Osteocyte (in vitro differentiated cells): Measurements from ENCODE around the gene PCDHGA7. TPM values are rescaled to one million over a fixed set of nuclear protein-coding genes. Genes with fewer than 3 reads are reported as not detected.
"Not testable (repeated sequence)": the region's sequence is repeated elsewhere in the genome, so short reads cannot be mapped to it uniquely, and the experiment has no call there.

Source experiments
- DNase-seq: peaks from one replicate; pipeline ENCODE4 v3.0.0; 2021; ENCODE audit warnings: mixed read lengths; ENCODE audit not compliant: unreplicated experiment; ENCODE audit errors: extremely low spot score
- H3K27ac Mint-ChIP-seq: one replicate; pipeline ENCODE4 v1.8.0; 2021; ENCODE audit warnings: mild to moderate bottlenecking, mixed read lengths; ENCODE audit not compliant: unreplicated experiment
- H3K27me3 Mint-ChIP-seq: one replicate; pipeline ENCODE4 v1.8.0; 2021; ENCODE audit warnings: mixed read lengths; ENCODE audit not compliant: unreplicated experiment
- H3K36me3 Mint-ChIP-seq: one replicate; pipeline ENCODE4 v1.8.0; 2021; ENCODE audit warnings: mixed read lengths; ENCODE audit not compliant: unreplicated experiment
- H3K4me1 Mint-ChIP-seq: one replicate; pipeline ENCODE4 v1.8.0; 2021; ENCODE audit warnings: mixed read lengths; ENCODE audit not compliant: unreplicated experiment
- H3K4me3 Mint-ChIP-seq: one replicate; pipeline ENCODE4 v1.8.0; 2021; ENCODE audit warnings: mild to moderate bottlenecking, moderate library complexity, mixed read lengths; ENCODE audit not compliant: unreplicated experiment
- H3K9me3 Mint-ChIP-seq: one replicate; pipeline ENCODE4 v1.8.0; 2021; ENCODE audit warnings: mixed read lengths; ENCODE audit not compliant: unreplicated experiment
- total RNA-seq: library from RNA; stranded (reverse); gene quantifications from 2 replicates; pipeline ENCODE4 v1.2.1, GENCODE V29; 2021
- TF ChIP-seq, protein P1 (sequence below): fragments of 200-600 bp; sonication (generic); IDR thresholded peaks from 2 replicates; pipeline ENCODE4 v1.5.0; 2021; ENCODE audit warnings: antibody characterized with exemption, mild to moderate bottlenecking, moderate library complexity

PCDHGA7 gene
- total RNA-seq, 1 donor from 2014 or later: 0.11 TPM

DNA sequence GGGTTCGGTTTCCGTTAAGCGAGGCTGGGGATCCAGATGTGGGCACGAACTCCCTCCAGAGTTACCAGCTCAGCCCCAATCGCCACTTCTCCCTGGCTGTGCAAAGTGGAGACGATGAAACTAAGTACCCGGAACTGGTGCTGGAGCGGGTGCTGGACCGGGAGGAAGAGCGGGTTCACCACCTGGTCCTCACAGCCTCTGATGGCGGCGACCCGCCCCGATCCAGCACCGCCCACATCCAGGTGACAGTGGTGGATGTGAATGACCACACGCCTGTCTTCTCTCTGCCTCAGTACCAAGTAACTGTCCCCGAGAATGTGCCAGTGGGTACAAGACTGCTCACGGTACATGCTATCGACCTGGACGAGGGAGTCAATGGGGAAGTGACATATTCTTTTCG, 803 bp downstream of the PCDHGA7 start:
- TF ChIP-seq, protein P1, sequence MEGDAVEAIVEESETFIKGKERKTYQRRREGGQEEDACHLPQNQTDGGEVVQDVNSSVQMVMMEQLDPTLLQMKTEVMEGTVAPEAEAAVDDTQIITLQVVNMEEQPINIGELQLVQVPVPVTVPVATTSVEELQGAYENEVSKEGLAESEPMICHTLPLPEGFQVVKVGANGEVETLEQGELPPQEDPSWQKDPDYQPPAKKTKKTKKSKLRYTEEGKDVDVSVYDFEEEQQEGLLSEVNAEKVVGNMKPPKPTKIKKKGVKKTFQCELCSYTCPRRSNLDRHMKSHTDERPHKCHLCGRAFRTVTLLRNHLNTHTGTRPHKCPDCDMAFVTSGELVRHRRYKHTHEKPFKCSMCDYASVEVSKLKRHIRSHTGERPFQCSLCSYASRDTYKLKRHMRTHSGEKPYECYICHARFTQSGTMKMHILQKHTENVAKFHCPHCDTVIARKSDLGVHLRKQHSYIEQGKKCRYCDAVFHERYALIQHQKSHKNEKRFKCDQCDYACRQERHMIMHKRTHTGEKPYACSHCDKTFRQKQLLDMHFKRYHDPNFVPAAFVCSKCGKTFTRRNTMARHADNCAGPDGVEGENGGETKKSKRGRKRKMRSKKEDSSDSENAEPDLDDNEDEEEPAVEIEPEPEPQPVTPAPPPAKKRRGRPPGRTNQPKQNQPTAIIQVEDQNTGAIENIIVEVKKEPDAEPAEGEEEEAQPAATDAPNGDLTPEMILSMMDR: no peak

DNA sequence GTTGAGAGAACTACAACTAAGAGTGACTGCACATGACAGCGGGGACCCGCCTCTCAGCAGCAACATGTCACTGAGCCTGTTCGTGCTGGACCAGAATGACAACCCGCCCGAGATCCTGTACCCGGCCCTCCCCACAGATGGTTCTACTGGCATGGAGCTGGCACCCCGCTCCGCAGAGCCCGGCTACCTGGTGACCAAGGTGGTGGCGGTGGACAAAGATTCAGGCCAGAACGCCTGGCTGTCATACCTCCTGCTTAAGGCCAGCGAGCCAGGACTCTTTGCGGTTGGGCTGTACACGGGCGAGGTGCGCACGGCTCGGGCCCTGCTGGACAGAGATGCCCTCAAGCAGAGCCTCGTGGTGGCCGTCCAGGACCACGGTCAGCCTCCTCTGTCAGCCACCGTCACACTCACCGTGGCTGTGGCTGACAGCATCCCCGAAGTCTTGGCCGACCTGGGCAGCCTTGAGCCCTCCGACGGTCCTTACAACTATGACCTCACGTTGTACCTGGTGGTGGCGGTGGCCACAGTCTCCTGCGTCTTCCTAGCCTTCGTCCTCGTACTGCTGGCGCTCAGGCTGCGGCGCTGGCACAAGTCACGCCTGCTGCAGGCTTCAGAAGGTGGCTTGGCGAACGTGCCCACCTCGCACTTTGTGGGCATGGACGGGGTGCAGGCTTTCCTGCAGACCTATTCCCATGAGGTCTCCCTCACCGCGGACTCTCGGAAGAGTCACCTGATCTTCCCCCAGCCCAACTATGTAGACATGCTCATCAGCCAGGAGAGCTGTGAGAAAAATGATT, 2.1 kb downstream of the PCDHGA7 start:
- Mint-ChIP-seq H3K27me3 (no peaks in the 10 kb centered on the region), H3K9me3 (peaks cover 25% of the 10 kb centered on the region), H3K36me3 (peaks cover 3% of the 10 kb centered on the region), H3K4me1 (no peaks in the 10 kb centered on the region), H3K27ac (no peak overlapping the region), H3K4me3 (no peak overlapping the region)
- no peak for DNase-seq
- TF ChIP-seq, protein P1: no peak

More for the DNA sequence above, 803 bp downstream of the PCDHGA7 start:
- H3K36me3 Mint-ChIP-seq: peaks cover under 1% of the 10 kb centered on the region
- no peak for DNase-seq
- no peak overlapping the region for H3K27ac Mint-ChIP-seq
- no peaks in the 10 kb centered on the region for H3K4me1 Mint-ChIP-seq
- peaks cover 30% of the 10 kb centered on the region for H3K9me3 Mint-ChIP-seq
- no peak overlapping the region for H3K4me3 Mint-ChIP-seq
- H3K27me3 Mint-ChIP-seq: no peaks in the 10 kb centered on the region

GRCh38 chr5:141387557-141388311, 5.2 kb downstream of the PCDHGA7 start, which contains the start of gene PCDHGB4:
Gene PCDHGB4 (plus strand): TSS chr5:141387698. CDS start chr5:141387885, 187 bp downstream.
- DNase-seq, H3K27me3 Mint-ChIP-seq, H3K36me3 Mint-ChIP-seq, H3K4me1 Mint-ChIP-seq: not testable (repeated sequence)
- TF ChIP-seq, protein P1: peak; percentile 46
- H3K4me3 Mint-ChIP-seq: peak within 1 kb of the TSS; percentile 64
- H3K9me3 Mint-ChIP-seq: peaks cover 34% of the 10 kb centered on the region
- H3K27ac Mint-ChIP-seq: peak within 1 kb of the TSS; percentile 23

DNA sequence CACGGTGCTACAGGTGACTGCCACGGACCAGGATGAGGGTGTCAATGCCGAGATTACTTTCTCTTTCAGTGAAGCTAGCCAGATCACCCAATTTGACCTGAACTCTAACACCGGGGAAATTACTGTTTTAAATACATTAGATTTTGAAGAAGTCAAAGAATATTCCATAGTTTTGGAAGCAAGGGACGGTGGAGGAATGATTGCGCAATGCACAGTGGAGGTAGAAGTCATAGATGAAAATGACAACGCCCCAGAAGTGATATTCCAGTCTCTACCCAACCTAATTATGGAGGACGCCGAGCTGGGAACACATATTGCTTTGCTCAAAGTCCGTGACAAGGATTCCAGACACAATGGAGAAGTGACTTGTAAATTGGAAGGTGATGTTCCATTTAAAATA, 6.1 kb downstream of the PCDHGA7 start:
- no peak for DNase-seq
- Mint-ChIP-seq H3K27ac (no peak overlapping the region), H3K4me1 (no peaks in the 10 kb centered on the region), H3K27me3 (no peaks in the 10 kb centered on the region), H3K36me3 (peaks cover 6% of the 10 kb centered on the region), H3K4me3 (no peak overlapping the region), H3K9me3 (peaks cover 37% of the 10 kb centered on the region)
- TF ChIP-seq, protein P1: no peak
